HepG2 (cell line): ENCODE data around the gene FBF1. TPM values are rescaled to one million over a fixed set of nuclear protein-coding genes. Genes with fewer than 3 reads are reported as not detected.

ENCODE experiments used
- ATRX ChIP-seq: sonication (generic); formaldehyde crosslinking; IDR thresholded peaks from 2 replicates; pipeline ENCODE4 v1.4.0; 2020; ENCODE audit warnings: missing genetic modification reagents, borderline replicate concordance
- FOSL2 ChIP-seq: sonication (generic); formaldehyde crosslinking; IDR thresholded peaks from 2 replicates; pipeline ENCODE4 v1.4.0; 2020; ENCODE audit warnings: missing genetic modification reagents
- HHEX ChIP-seq: IDR thresholded peaks from 2 replicates; pipeline ENCODE4 v1.6.1; 2016; ENCODE audit warnings: control low read depth
- HIC2 ChIP-seq: sonication (generic); formaldehyde crosslinking; IDR thresholded peaks from 2 replicates; pipeline ENCODE4 v1.9.0; 2022; ENCODE audit warnings: low read depth, missing genetic modification reagents
- HMG20B ChIP-seq: conservative IDR thresholded peaks from 2 replicates; pipeline ENCODE4 v1.6.1; 2016; ENCODE audit warnings: missing genetic modification reagents, missing compliant biosample characterization
- KLF9 ChIP-seq: IDR thresholded peaks from 2 replicates; pipeline ENCODE4 v1.6.1; 2016; ENCODE audit warnings: low read depth
- LBX2 ChIP-seq: sonication (generic); formaldehyde crosslinking; IDR thresholded peaks from 2 replicates; pipeline ENCODE4 v1.5.0; 2020; ENCODE audit warnings: missing genetic modification reagents, mild to moderate bottlenecking, borderline replicate concordance
- RFX5 ChIP-seq: IDR thresholded peaks from 2 replicates; pipeline ENCODE4 v1.6.1; 2011; ENCODE audit warnings: low read depth, low read length, improper control_type of control experiment
- TAF1 ChIP-seq: sonication (generic); formaldehyde crosslinking; IDR thresholded peaks from 2 replicates; pipeline ENCODE4 v1.4.0; 2020; ENCODE audit warnings: missing genetic modification reagents
- ZNF558 ChIP-seq: sonication (generic); formaldehyde crosslinking; IDR thresholded peaks from 2 replicates; pipeline ENCODE4 v1.9.0; 2022; ENCODE audit warnings: mild to moderate bottlenecking, missing genetic modification reagents, borderline replicate concordance
- ZNF746 ChIP-seq: sonication (generic); formaldehyde crosslinking; IDR thresholded peaks from 2 replicates; pipeline ENCODE4 v1.8.0; 2022; ENCODE audit warnings: mild to moderate bottlenecking, missing genetic modification reagents
- polyA plus RNA-seq, 8 experiments: library from polyadenylated mRNA; depleted of rRNA in 3 of 8; stranded (reverse) in 7 of 8; unstranded in 1 of 8; fragments of >200 nt; fragmentation: Illumina TruSeq in 4 of 8; extraction: Trizol in 4 of 8; gene quantifications; 2 replicates each; pipeline versions ENCODE4 v1.2.1 to v1.2.3, GENCODE V29; 2011 to 2016; ENCODE audit warnings: low read depth in 4 of 8, missing spikeins in 1 of 8, mixed read lengths in 1 of 8; ENCODE audit not compliant: insufficient read depth in 1 of 8
- total RNA-seq, 5 experiments: library from RNA; depleted of rRNA; stranded (reverse); fragments of >200 nt; fragmentation: Illumina TruSeq; extraction: Trizol; gene quantifications; 2 replicates each; pipeline ENCODE4 v1.2.3, GENCODE V29; 2016; ENCODE audit warnings: low read depth in 1 of 5
- TF ChIP-seq, protein P1 (sequence below): sonication (generic); formaldehyde crosslinking; IDR thresholded peaks from 2 replicates; pipeline ENCODE4; 2020; ENCODE audit warnings: missing genetic modification reagents, mild to moderate bottlenecking, borderline replicate concordance
- TF ChIP-seq, protein P2 (sequence below): sonication (generic); formaldehyde crosslinking; IDR thresholded peaks from 2 replicates; pipeline ENCODE4 v1.5.1; 2020; ENCODE audit warnings: mild to moderate bottlenecking, moderate library complexity, missing genetic modification reagents
- TF ChIP-seq, protein P3 (sequence below): sonication (generic); formaldehyde crosslinking; IDR thresholded peaks from 2 replicates; pipeline ENCODE4 v1.4.0; 2020; ENCODE audit warnings: missing genetic modification reagents, borderline replicate concordance
- TF ChIP-seq, protein P4 (sequence below): sonication (generic); formaldehyde crosslinking; IDR thresholded peaks from 2 replicates; pipeline ENCODE4 v1.5.0; 2020; ENCODE audit warnings: missing genetic modification reagents

Gene FBF1
- total and polyA plus RNA-seq, 2 of the 13 experiments (the other 11 are each of a cell fraction or from before 2014, with no cell fraction given): 2.4 to 8.1 TPM

GRCh38 chr17:75940727-75941441 lies at the start of gene FBF1 (continued):
- TF ChIP-seq, protein P1, sequence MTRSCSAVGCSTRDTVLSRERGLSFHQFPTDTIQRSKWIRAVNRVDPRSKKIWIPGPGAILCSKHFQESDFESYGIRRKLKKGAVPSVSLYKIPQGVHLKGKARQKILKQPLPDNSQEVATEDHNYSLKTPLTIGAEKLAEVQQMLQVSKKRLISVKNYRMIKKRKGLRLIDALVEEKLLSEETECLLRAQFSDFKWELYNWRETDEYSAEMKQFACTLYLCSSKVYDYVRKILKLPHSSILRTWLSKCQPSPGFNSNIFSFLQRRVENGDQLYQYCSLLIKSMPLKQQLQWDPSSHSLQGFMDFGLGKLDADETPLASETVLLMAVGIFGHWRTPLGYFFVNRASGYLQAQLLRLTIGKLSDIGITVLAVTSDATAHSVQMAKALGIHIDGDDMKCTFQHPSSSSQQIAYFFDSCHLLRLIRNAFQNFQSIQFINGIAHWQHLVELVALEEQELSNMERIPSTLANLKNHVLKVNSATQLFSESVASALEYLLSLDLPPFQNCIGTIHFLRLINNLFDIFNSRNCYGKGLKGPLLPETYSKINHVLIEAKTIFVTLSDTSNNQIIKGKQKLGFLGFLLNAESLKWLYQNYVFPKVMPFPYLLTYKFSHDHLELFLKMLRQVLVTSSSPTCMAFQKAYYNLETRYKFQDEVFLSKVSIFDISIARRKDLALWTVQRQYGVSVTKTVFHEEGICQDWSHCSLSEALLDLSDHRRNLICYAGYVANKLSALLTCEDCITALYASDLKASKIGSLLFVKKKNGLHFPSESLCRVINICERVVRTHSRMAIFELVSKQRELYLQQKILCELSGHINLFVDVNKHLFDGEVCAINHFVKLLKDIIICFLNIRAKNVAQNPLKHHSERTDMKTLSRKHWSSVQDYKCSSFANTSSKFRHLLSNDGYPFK (CRISPR knock-in tag): no peak; the same call in 1 of the 2 replicates
- TF ChIP-seq HIC2: peak; percentile 75; the same call in 1 of the 2 replicates
- peak; percentile 53 for TF ChIP-seq ZNF746 (CRISPR knock-in tag)
- TF ChIP-seq FOSL2 (CRISPR knock-in tag): peak; percentile 78
- TF ChIP-seq ZNF558 (CRISPR knock-in tag): no peak; the same call in 1 of the 2 replicates
- TF ChIP-seq, protein P2, sequence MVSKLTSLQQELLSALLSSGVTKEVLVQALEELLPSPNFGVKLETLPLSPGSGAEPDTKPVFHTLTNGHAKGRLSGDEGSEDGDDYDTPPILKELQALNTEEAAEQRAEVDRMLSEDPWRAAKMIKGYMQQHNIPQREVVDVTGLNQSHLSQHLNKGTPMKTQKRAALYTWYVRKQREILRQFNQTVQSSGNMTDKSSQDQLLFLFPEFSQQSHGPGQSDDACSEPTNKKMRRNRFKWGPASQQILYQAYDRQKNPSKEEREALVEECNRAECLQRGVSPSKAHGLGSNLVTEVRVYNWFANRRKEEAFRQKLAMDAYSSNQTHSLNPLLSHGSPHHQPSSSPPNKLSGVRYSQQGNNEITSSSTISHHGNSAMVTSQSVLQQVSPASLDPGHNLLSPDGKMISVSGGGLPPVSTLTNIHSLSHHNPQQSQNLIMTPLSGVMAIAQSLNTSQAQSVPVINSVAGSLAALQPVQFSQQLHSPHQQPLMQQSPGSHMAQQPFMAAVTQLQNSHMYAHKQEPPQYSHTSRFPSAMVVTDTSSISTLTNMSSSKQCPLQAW: peak; percentile 82
- TF ChIP-seq, protein P3, sequence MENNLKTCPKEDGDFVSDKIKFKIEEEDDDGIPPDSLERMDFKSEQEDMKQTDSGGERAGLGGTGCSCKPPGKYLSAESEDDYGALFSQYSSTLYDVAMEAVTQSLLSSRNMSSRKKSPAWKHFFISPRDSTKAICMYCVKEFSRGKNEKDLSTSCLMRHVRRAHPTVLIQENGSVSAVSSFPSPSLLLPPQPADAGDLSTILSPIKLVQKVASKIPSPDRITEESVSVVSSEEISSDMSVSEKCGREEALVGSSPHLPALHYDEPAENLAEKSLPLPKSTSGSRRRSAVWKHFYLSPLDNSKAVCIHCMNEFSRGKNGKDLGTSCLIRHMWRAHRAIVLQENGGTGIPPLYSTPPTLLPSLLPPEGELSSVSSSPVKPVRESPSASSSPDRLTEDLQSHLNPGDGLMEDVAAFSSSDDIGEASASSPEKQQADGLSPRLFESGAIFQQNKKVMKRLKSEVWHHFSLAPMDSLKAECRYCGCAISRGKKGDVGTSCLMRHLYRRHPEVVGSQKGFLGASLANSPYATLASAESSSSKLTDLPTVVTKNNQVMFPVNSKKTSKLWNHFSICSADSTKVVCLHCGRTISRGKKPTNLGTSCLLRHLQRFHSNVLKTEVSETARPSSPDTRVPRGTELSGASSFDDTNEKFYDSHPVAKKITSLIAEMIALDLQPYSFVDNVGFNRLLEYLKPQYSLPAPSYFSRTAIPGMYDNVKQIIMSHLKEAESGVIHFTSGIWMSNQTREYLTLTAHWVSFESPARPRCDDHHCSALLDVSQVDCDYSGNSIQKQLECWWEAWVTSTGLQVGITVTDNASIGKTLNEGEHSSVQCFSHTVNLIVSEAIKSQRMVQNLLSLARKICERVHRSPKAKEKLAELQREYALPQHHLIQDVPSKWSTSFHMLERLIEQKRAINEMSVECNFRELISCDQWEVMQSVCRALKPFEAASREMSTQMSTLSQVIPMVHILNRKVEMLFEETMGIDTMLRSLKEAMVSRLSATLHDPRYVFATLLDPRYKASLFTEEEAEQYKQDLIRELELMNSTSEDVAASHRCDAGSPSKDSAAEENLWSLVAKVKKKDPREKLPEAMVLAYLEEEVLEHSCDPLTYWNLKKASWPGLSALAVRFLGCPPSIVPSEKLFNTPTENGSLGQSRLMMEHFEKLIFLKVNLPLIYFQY (CRISPR knock-in tag): peak; percentile 91
- no peak; the same call in 1 of the 2 replicates for TF ChIP-seq RFX5
- 0 out of 2 replicates have a peak, but pooled peaks have one; percentile 77 for TF ChIP-seq LBX2
- TF ChIP-seq, protein P4, sequence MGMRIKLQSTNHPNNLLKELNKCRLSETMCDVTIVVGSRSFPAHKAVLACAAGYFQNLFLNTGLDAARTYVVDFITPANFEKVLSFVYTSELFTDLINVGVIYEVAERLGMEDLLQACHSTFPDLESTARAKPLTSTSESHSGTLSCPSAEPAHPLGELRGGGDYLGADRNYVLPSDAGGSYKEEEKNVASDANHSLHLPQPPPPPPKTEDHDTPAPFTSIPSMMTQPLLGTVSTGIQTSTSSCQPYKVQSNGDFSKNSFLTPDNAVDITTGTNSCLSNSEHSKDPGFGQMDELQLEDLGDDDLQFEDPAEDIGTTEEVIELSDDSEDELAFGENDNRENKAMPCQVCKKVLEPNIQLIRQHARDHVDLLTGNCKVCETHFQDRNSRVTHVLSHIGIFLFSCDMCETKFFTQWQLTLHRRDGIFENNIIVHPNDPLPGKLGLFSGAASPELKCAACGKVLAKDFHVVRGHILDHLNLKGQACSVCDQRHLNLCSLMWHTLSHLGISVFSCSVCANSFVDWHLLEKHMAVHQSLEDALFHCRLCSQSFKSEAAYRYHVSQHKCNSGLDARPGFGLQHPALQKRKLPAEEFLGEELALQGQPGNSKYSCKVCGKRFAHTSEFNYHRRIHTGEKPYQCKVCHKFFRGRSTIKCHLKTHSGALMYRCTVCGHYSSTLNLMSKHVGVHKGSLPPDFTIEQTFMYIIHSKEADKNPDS: peak; percentile 85
- TF ChIP-seq HMG20B: no peak
- TF ChIP-seq KLF9: peak; percentile 41; the same call in 1 of the 2 replicates
- TF ChIP-seq TAF1 (CRISPR knock-in tag): peak; percentile 93
- TF ChIP-seq HHEX (CRISPR knock-in tag): no peak; the same call in 1 of the 2 replicates
- TF ChIP-seq ATRX (CRISPR knock-in tag): 0 out of 2 replicates have a peak, but pooled peaks have one; percentile 51
